GM12878 (cell line): ENCODE data around the gene PHACTR3. TPM values are rescaled to one million over a fixed set of nuclear protein-coding genes. Genes with fewer than 3 reads are reported as not detected.

Source experiments
- ATAC-seq: fragments of 200-7000 bp; cut with Tn5 transposase; 3 replicates; pipeline ENCODE4 v1.9.1; 2020; ENCODE audit warnings: mild to moderate bottlenecking, moderate library complexity
- BruUV-seq: library from RNA; stranded (reverse); fragments of 400-500 nt; replicated peaks from 2 replicates; lab custom pipeline; 2021; lab: Mats Ljungman, UMichigan
- CTCF ChIA-PET: fragments of 300-600 bp; sonication (Branson Sonifier 250); formaldehyde crosslinking; extraction: SDS; loops from one replicate; lab custom pipeline; 2021; ENCODE audit warnings: inconsistent platforms; lab: Yijun Ruan, JAX
- POLR2A ChIA-PET: fragments of 350-600 bp; formaldehyde crosslinking; extraction: SDS; loops from one replicate; lab custom pipeline; 2021; ENCODE audit warnings: inconsistent platforms; lab: Charles Lee
- RAD21 ChIA-PET: fragments of 300-600 bp; sonication (Branson Sonifier 250); formaldehyde crosslinking; loops from one replicate; lab custom pipeline; 2023; ENCODE audit warnings: antibody characterized with exemption; ENCODE audit not compliant: unreplicated experiment; lab: Charles Lee
- SMC1A ChIA-PET: fragments of 300-600 bp; sonication (Branson Sonifier 250); formaldehyde crosslinking; loops from one replicate; lab custom pipeline; 2023; ENCODE audit not compliant: unreplicated experiment, uncharacterized antibody; lab: Charles Lee
- DNase-seq: peaks from one replicate; pipeline ENCODE4 v3.0.0-alpha.2; 2011; ENCODE audit warnings: low read depth, low spot score
- FAIRE-seq: peaks from 3 replicates; lab custom pipeline; 2011; peaks lifted over from hg19 to GRCh38; lab: Jason Lieb, UNC
- H2AFZ ChIP-seq: 2 replicates; pipeline ENCODE4 v1.6.0; 2011; ENCODE audit warnings: low read depth, low read length, control low read depth; ENCODE audit not compliant: control insufficient read depth
- H3K27ac ChIP-seq: 2 replicates; pipeline ENCODE4 v1.5.1; 2011; ENCODE audit warnings: control low read depth; ENCODE audit not compliant: control insufficient read depth, insufficient read depth
- H3K27me3 ChIP-seq, 2 experiments: replicated peaks in 1 of 2; 2 replicates each; pipeline versions ENCODE4 v1.6.0 to v1.6.1; 2011; ENCODE audit warnings: low read length in 1 of 2; ENCODE audit not compliant: control insufficient read depth in 2 of 2, insufficient read depth in 2 of 2
- H3K36me3 ChIP-seq, 2 experiments: 2 replicates each; pipeline ENCODE4 v1.5.1; 2011; ENCODE audit warnings: low read length in 1 of 2; ENCODE audit not compliant: control insufficient read depth in 2 of 2, insufficient read depth in 2 of 2
- H3K4me1 ChIP-seq: 2 replicates; pipeline ENCODE4 v1.6.1; 2011; ENCODE audit warnings: mild to moderate bottlenecking, low read length, moderate library complexity, mixed read lengths; ENCODE audit not compliant: control insufficient read depth, insufficient read depth
- H3K4me2 ChIP-seq: 2 replicates; pipeline ENCODE4 v1.6.0; 2011; ENCODE audit warnings: control low read depth; ENCODE audit not compliant: control insufficient read depth, insufficient read depth
- H3K4me3 ChIP-seq: fragments of 200-600 bp; sonication (generic); 2 replicates; pipeline ENCODE4 v1.5.1; 2016
- H3K79me2 ChIP-seq: 2 replicates; pipeline ENCODE4 v1.6.0; 2011; ENCODE audit warnings: low read length; ENCODE audit not compliant: control insufficient read depth, insufficient read depth
- H3K9ac ChIP-seq: 2 replicates; pipeline ENCODE4 v1.8.0; 2011; ENCODE audit warnings: low read length, control low read depth, mixed read lengths; ENCODE audit not compliant: control insufficient read depth, insufficient read depth
- H3K9me3 ChIP-seq: replicated peaks from 3 replicates; pipeline ENCODE4 v1.5.1; 2011; ENCODE audit warnings: mild to moderate bottlenecking, low read length; ENCODE audit not compliant: control insufficient read depth, insufficient read depth
- H4K20me1 ChIP-seq: 2 replicates; pipeline ENCODE4 v1.6.0; 2011; ENCODE audit not compliant: control insufficient read depth, insufficient read depth
- E2F4 ChIP-seq: IDR thresholded peaks from 2 replicates; pipeline ENCODE4 v1.6.1; 2012; ENCODE audit warnings: low read depth, low read length, improper control_type of control experiment
- JUNB ChIP-seq: IDR thresholded peaks from 2 replicates; pipeline ENCODE4 v1.6.1; 2016; ENCODE audit warnings: antibody characterized with exemption, mild to moderate bottlenecking
- MXI1 ChIP-seq: fragments of 150-350 bp; IDR thresholded peaks from 2 replicates; pipeline ENCODE4 v1.6.1; 2011; ENCODE audit warnings: low read depth, mild to moderate bottlenecking, inconsistent platforms, low read length, improper control_type of control experiment
- PRDM15 ChIP-seq: fragments of 450-650 bp; formaldehyde crosslinking; IDR thresholded peaks from 2 replicates; pipeline ENCODE4 v1.4.0; 2020; ENCODE audit warnings: mild to moderate bottlenecking, moderate library complexity
- RB1 ChIP-seq: fragments of 450-650 bp; formaldehyde crosslinking; IDR thresholded peaks from 2 replicates; pipeline ENCODE4 v1.6.1; 2017; ENCODE audit warnings: mild to moderate bottlenecking, borderline replicate concordance
- SPI1 ChIP-seq: IDR thresholded peaks from 2 replicates; pipeline ENCODE4 v1.6.1; 2011; ENCODE audit warnings: low read depth, mild to moderate bottlenecking, low read length, moderate library complexity, borderline replicate concordance; ENCODE audit not compliant: insufficient read depth
- USF2 ChIP-seq: IDR thresholded peaks from 2 replicates; pipeline ENCODE4 v1.6.1; 2011; ENCODE audit warnings: low read depth, low read length, improper control_type of control experiment, borderline replicate concordance
- ZNF384 ChIP-seq: IDR thresholded peaks from 2 replicates; pipeline ENCODE4 v1.6.1; 2012; ENCODE audit warnings: low read depth, mild to moderate bottlenecking, low read length, improper control_type of control experiment, borderline replicate concordance
- ZSCAN29 ChIP-seq: fragments of 450-650 bp; IDR thresholded peaks from 2 replicates; pipeline ENCODE4 v1.6.1; 2017; ENCODE audit warnings: mild to moderate bottlenecking, moderate library complexity
- WGBS: methylation state at CpG from one replicate; pipeline ENCODE4 v1.1.6; 2016; ENCODE audit warnings: low lambda C conversion rate; ENCODE audit not compliant: insufficient replicate concordance, insufficient coverage; ENCODE audit errors: missing lambda C conversion rate; 5-methylcytosine and 5-hydroxymethylcytosine counted together
- in situ Hi-C: fragments of 300-500 bp; cut with MboI; formaldehyde crosslinking; loops from 9 replicates; pipeline ENCODE4 v1.14.3; 2018; ENCODE audit warnings: mixed read lengths
- intact Hi-C: fragments of 100-400 bp; cut with micrococcal nuclease; formaldehyde crosslinking; loops from one replicate; pipeline ENCODE4 v1.14.2; 2022; ENCODE audit not compliant: unreplicated experiment
- polyA plus RNA-seq, 11 experiments: library from polyadenylated mRNA; depleted of rRNA in 4 of 11; unstranded in 6 of 11; stranded (reverse) in 5 of 11; fragments of >200 nt; fragmentation: Nextera tagmentation in 4 of 11; fragmentation: Illumina TruSeq in 1 of 11; extraction: Ambion mirVana in 4 of 11; extraction: Trizol in 1 of 11; gene quantifications; 1 replicate in 1 of 11; 2 replicates in 10 of 11; pipeline versions ENCODE4 v1.2.1 to v1.2.3, GENCODE V29; 2011 to 2016; ENCODE audit warnings: inconsistent platforms in 2 of 11, missing spikeins in 2 of 11, low read depth in 1 of 11
- total RNA-seq, 4 experiments: library from RNA; depleted of rRNA in 3 of 4; stranded (reverse); fragments of >200 nt in 3 of 4; fragmentation: Illumina TruSeq in 1 of 4; extraction: Trizol in 1 of 4; gene quantifications; 2 replicates each; pipeline versions ENCODE4 v1.2.1 to v1.2.3, GENCODE V29; 2013 to 2021

PHACTR3 gene
- total and polyA plus RNA-seq, 10 of the 15 experiments (the other 5 are each of a cell fraction or from before 2014, with no cell fraction given), result 0.17 to 2.7 (median 0.27) TPM; not detected in 1

- BruUV-seq, result no TSS peak
- RAD21 ChIA-PET, result interaction anchor here (1.2 kb wide), 1 partner anchor 47 kb away, joined by 3 read pairs; no protein-coding TSS in a partner anchor
- DNase-seq, result no peak
- H4K20me1 ChIP-seq, result no peaks in the 10 kb centered on the region
- no peak overlapping the region for H3K4me2 ChIP-seq
- no peaks in the 10 kb centered on the region for H3K79me2 ChIP-seq
- H3K9ac ChIP-seq, result no peak overlapping the region
- POLR2A ChIA-PET, result no interaction called here
- CTCF ChIA-PET, result interaction anchor here (1.1 kb wide), 1 partner anchor 18 kb away, joined by 3 read pairs; no protein-coding TSS in a partner anchor
- no peaks in the 10 kb centered on the region for H3K9me3 ChIP-seq
- SMC1A ChIA-PET, result interaction anchor here (2.0 kb wide), 1 partner anchor 47 kb away, joined by 6 read pairs; no protein-coding TSS in a partner anchor
- intact Hi-C loops (no loop called here), in situ Hi-C loops (no loop called here)
- H3K4me1 ChIP-seq, result peaks cover 11% of the 10 kb centered on the region
- no peak overlapping the region for H3K4me3 ChIP-seq
- no peak overlapping the region for H2AFZ ChIP-seq
- H3K36me3 ChIP-seq, result no peaks in the 10 kb centered on the region
- TF ChIP-seq ZNF384 (no peak), USF2 (no peak), E2F4 (no peak), RB1 (no peak), SPI1 (peak; percentile 41; the same call in 1 of the 2 replicates), ZSCAN29 (no peak), MXI1 (no peak), JUNB (no peak), PRDM15 (no peak)
- H3K27me3 ChIP-seq, result peaks cover 0 to 2% of the 10 kb centered on the region in 2 experiments; a peak in 2 of 4 replicates
- WGBS, result 13% methylated on average over 12 of the region's 12 CpGs
- FAIRE-seq, result no peak
- H3K27ac ChIP-seq, result no peak overlapping the region
- ATAC-seq, result no peak
Observed at GRCh38 chr20:59829786-59830664, 225.7 kb downstream of the PHACTR3 start.
